ENCODE measurements around the gene CEPT1. TPM values are rescaled to one million over a fixed set of nuclear protein-coding genes. Genes with fewer than 3 reads are reported as not detected.

Gene CEPT1
- total and polyA plus RNA-seq, 2 donors (not counting 3 experiments of a cell fraction or from before 2014, with no cell fraction given): 13.6 to 29.1 TPM

GRCh38 chr1:111209622-111210021, 69.6 kb downstream of the CEPT1 start:
- no peak overlapping the region for H3K4me3 ChIP-seq (replicated peaks in 1 of 3; ENCODE audit: insufficient read depth in 1 of 3, low read depth in 1 of 3, low read length in 3 of 3)
- no peaks in the 10 kb centered on the region for H3K4me1 ChIP-seq (ENCODE audit: control insufficient read depth, extremely low read depth, insufficient read depth, low read length)
- H3K27ac ChIP-seq (ENCODE audit: insufficient read depth, low read depth, low read length): no peak overlapping the region
- no peaks in the 10 kb centered on the region for H3K9me1 ChIP-seq (replicated peaks; ENCODE audit: control insufficient read depth, extremely low read depth, insufficient read depth, low read length)
- DNase-seq (ENCODE audit: low read depth, low spot score): no peak
- FAIRE-seq: no peak
- no peaks in the 10 kb centered on the region for H3K9me3 ChIP-seq (replicated peaks; ENCODE audit: control insufficient read depth, insufficient read depth, low read length)
- H4K20me1 ChIP-seq (replicated peaks; ENCODE audit: control insufficient read depth, extremely low read depth, insufficient read depth, low read length): no peaks in the 10 kb centered on the region
- no peaks in the 10 kb centered on the region for H3K36me3 ChIP-seq (ENCODE audit: control insufficient read depth in 2 of 2, extremely low read depth in 1 of 2, insufficient read depth in 2 of 2, low read length in 2 of 2)
- H2AFZ ChIP-seq (ENCODE audit: low read depth, low read length): no peak overlapping the region
- CTCF ChIA-PET: no interaction called here
- BruUV-seq (replicated peaks): no TSS peak
- H3K4me2 ChIP-seq (ENCODE audit: insufficient read depth, low read length): no peak overlapping the region
- peaks cover 21 to 29% of the 10 kb centered on the region in 2 experiments for H3K27me3 ChIP-seq (ENCODE audit: control insufficient read depth in 2 of 2, insufficient read depth in 2 of 2, low read length in 2 of 2)
- TF ChIP-seq EZH2 (IDR thresholded peaks at IDR 0.05; ENCODE audit: borderline replicate concordance, low read depth, low read length, severe bottlenecking): no peak
- no peak for TF ChIP-seq MAX (IDR thresholded peaks at IDR 0.05; ENCODE audit: insufficient read depth, insufficient read length)
- no peak for TF ChIP-seq JUN (IDR thresholded peaks at IDR 0.05; ENCODE audit: borderline replicate concordance, insufficient read depth, insufficient read length, low read depth)
- no peak for TF ChIP-seq FOS (IDR thresholded peaks at IDR 0.05; ENCODE audit: borderline replicate concordance, insufficient read depth, low read length)
- no peak for TF ChIP-seq POLR2A (IDR thresholded peaks at IDR 0.05; ENCODE audit: low read depth, low read length)
- TF ChIP-seq CTCF (IDR thresholded peaks at IDR 0.05; ENCODE audit: extremely low read depth in 1 of 2, insufficient read depth in 1 of 2, low read depth in 1 of 2, low read length in 2 of 2): no peak
- no peak for TF ChIP-seq POLR2AphosphoS5 (IDR thresholded peaks at IDR 0.05; ENCODE audit: insufficient read depth, low read depth, low read length)
- TF ChIP-seq MYC (IDR thresholded peaks at IDR 0.05; ENCODE audit: low read depth, low read length): no peak
- no peak for TF ChIP-seq GATA2 (IDR thresholded peaks at IDR 0.05; ENCODE audit: insufficient read depth, insufficient read length, low read depth, low read length)
- H3K79me2 ChIP-seq (ENCODE audit: control insufficient read depth, insufficient read depth, low read length): no peaks in the 10 kb centered on the region
- POLR2A ChIA-PET: no interaction called here
- dilution Hi-C loops (cut with MboI; ENCODE audit: extremely low pct_ligation_motif_present, low sequenced_read_pairs): no loop called here
- intact Hi-C loops (cut with micrococcal nuclease): no loop called here
- H3K9ac ChIP-seq (replicated peaks; ENCODE audit: extremely low read depth, insufficient read depth, low read length): no peak overlapping the region

All from endothelial cell of umbilical vein (primary cell).